Effector CD8-positive, alpha-beta T cell (primary cell): ENCODE results near the gene MRTO4.
"Not testable (repeated sequence)": the region's sequence is repeated elsewhere in the genome, so short reads cannot be mapped to it uniquely, and the experiment has no call there.

ENCODE experiments used
- DNase-seq: peaks from one replicate; lab custom pipeline; 2025; lab: John Stamatoyannopoulos, UW
- total RNA-seq, 4 experiments: gene quantifications; one replicate each; lab custom pipeline; 2026; lab: John Stamatoyannopoulos, UW

MRTO4 gene
- 26.3 to 132 (median 32.6) reads per million in 4 experiments for total RNA-seq

DNA sequence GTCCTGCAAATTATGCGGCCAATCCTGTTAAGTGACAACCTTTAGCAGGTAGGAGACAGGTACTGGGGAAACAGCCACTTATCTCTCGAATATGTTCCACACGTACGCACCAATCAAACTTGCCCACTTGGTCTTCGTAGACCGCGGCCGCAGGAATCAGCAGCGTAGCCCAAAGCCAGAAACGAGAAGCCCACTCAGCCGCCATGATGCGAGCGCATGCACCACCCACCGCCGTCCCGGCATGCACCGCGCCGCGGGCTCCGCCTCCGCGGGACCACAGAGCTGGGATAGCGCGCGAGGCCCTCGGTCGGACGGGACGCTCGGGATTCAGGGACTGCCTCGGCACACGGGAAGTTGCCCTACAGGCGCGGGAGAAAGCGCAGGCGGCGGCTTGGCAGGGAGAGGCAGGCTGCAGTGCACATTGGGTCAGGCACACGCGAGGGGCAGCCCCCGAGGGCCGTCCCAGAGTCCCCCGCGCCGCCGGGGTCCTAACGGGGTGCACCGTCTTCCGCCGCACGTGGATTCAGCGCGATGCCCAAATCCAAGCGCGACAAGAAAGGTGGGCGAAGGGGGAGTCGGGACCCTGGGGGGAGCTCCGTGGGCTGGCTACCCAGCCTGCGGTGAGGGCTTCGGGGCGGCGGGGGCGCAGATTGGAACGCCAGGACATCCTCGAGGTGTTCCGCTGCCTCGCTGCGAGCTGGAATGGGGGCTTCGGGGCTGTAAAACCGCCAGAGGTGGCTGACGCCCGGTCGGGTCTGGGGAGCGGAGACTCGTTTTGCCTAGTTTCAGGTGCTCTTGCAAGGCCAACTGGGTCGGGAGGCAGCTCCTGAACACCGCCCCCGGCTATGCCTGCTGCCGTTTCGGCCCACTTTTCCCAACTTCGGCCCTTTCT lies at the start of gene MRTO4, which contains the start of gene EMC1:
TSS of gene MRTO4 (plus strand) at position 501 of the 892 bp plus-strand sequence. CDS start at position 532, 31 bp downstream.
TSS of gene EMC1 (minus strand) at position 220 of the 892 bp plus-strand sequence. CDS start at position 205, 15 bp downstream.
- peak; percentile 84 for DNase-seq

- no peak for DNase-seq
These were observed 49.2 kb upstream of the MRTO4 start for GRCh38 chr1:19202396-19202795.

DNA sequence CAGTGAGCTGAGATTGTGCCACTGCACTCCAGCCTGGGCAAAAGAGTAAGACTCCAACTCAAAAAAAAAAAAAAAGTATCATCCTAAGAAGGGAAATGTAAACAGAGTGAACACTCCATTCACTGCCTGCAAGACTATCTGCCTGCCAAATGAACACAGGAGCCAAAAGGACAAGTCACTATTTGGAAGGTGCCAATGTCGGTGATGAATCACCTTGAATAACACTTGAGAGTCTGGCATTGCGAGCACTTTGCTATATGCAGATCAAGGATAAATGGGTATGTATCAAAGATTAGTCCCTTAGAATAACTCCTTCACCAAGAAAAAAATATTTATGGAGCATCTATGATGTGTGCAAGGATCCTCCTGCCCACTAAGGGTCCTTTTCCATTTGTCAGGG lies 48.2 kb upstream of the MRTO4 start:
- no peak for DNase-seq

DNA sequence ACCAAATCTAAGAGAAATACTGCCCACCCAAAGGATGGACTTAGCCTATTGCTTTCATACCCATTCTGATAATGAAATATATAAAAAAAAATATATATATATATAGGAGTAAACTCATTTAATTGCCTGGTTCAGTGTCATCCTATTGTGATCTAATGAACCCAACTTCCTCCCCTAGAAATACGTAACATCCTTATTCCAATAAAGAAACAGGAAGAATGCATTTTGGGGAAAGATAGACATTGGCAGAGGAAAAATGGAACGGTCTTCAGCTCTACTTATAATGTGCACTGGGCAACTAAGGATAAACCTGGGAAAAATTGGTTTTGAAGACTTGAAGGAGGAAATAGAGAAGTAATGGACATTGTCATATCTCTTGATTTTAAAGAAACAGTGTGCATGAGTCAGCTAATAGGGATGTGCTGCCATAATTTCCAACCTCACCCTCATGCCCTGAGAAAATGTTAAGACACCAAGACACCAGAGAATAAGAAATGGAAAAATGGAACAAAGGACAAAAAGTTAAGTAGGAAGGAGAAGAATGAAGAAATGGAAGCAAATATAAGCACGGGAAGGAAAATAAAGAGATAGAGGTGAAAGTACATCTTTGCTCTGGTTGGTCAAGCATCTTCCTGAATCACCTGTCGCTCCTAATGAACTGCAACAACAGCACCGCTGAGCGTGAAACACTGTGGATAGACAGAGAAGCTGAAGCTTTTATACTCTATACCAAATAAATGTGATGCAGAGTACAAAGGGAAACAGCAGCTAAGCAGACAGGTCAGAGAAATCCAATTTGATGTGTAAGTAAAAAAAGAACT lies 46.9 kb upstream of the MRTO4 start:
- DNase-seq = no peak

GRCh38 chr1:19205403-19205802 lies 46.2 kb upstream of the MRTO4 start:
- DNase-seq = no peak

- DNase-seq = no peak
These were observed 45.8 kb upstream of the MRTO4 start for GRCh38 chr1:19205845-19206244.

GRCh38 chr1:19206947-19207346 lies 44.7 kb upstream of the MRTO4 start:
- DNase-seq = no peak

- no peak for DNase-seq
These were observed 42.7 kb upstream of the MRTO4 start for GRCh38 chr1:19208710-19209438.

- DNase-seq = peak; percentile 33
These were observed 42.1 kb upstream of the MRTO4 start for GRCh38 chr1:19209439-19209989.

- DNase-seq = peak; percentile 95
These were observed 41.4 kb upstream of the MRTO4 start, which contains the start of gene UBR4 for GRCh38 chr1:19209990-19210771. TSS of gene UBR4 (minus strand) at chr1:19210266. CDS start at chr1:19210248, 18 bp downstream.

- DNase-seq = no peak
These were observed 40.6 kb upstream of the MRTO4 start for GRCh38 chr1:19210772-19211549.

DNA sequence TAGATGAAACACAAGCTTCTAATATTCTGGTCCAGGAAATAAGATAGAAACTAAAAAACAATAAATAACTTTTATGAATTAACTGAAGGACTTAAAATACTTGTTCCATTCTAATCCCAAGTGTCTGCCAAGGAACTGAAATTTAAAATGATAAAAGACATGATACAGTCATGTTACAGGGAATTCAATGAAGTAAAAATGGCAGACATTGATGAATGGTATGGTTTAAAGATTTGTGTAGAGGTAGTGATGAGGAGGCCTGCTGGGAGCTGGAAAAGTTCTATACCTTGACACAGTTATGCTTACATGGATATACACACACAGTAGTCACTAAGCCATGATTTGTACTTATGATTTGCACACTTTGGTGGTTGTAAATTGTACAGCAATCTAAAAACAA lies 39.4 kb upstream of the MRTO4 start:
- DNase-seq = no peak

DNA sequence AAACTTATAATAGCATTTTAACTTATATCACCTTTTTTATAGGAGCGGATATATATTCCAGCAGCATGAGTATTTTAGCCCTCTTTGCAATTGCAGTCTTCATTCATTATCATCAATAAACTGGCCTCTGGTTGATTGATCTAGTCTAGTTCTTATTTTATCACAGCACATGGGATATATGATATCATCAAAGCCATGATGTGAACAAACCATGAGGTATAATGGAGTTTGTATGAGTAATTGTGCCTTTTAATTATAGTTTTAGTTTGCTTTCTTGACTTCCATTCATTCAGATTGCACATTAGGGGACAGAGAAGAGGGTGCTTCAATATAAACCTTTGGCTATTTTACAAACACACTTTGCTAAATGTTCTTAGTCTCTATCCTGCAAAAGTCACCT lies 38.0 kb upstream of the MRTO4 start:
- DNase-seq = no peak

- not testable (repeated sequence) for DNase-seq
These were observed 35.0 kb upstream of the MRTO4 start for GRCh38 chr1:19216585-19216984.

DNA sequence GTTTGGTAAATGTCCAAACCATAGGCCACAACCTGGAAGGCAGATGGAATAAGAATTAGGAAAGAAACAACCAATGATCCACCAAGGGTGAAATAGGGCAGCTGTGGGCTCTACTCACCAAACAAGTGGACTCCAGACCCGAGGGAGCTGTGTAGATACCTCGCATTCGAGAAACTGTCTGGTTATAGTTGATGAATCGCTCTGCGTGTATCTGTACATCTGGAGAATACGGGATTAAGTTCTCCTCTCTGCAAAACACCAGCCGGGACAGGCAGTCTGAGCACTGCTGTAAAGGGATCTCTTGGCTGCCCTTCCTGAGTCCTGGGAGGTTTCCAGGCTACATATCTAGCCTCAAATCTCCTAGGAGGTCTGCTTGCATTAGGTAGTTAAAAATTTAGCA lies 32.2 kb upstream of the MRTO4 start:
- DNase-seq = no peak

DNA sequence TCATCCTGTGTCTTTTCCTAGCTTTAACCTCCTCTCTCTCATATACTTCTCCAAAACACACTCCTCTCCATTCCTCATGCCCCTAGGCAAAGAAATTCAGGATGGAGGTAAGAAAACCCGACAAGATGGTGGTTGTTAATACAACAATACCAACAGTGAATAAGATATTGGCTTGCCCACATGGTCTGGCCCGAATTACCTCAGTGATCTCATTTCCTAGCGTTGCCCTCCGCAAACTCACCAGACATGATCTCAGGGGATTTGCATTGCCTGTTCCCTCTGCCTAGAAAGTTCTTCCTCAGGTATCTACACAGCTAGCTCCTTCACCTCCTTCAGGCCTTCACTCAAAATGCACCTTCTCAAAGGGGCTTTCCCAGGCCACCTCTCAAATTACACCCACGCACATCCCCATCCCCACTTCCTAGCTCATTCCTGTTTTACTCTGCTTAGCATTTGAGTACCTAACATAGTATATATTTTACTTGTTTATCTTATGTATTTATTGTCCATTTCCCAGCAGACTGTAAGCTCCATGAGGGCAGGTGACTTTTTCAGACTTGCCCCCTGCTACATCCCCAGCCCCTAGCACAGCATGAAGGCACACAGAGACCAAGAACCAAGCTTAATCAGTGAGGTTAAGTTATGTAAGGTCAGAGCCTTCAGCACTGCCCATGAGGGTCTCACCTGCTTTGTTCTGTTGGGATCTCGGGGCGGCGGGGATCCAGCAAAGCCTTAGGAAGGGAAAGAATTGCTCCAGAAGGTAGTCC lies 31.3 kb upstream of the MRTO4 start:
- no peak for DNase-seq

GRCh38 chr1:19220991-19221390 lies 30.6 kb upstream of the MRTO4 start:
- no peak for DNase-seq

DNA sequence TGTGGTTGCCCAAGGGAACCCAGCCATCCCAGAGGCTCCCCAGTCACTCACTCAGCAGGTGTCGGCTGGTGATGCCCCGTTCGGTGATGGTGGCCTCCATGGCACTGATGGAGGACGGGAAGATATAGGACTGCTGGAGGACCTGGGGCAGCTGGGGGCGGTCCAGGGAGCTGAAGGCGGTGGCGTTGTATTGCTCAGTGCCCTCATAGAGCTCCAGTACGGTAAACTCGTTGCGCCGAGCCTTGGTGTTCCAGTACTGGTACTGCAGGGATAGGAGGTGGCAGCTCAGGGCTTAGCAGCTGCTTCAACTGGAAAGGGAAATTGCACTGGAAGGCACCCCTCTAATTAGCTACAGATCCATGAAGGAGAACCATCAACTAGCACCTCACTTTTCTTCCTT lies 29.0 kb upstream of the MRTO4 start:
- no peak for DNase-seq
